GM12864 (cell line): Measurements from ENCODE around the gene NUP107.
"Not testable (repeated sequence)": the region's sequence is repeated elsewhere in the genome, so short reads cannot be mapped to it uniquely, and the experiment has no call there.

Experiments
- DNase-seq: peaks from one replicate; pipeline ENCODE4 v3.0.0-alpha.2; 2011; ENCODE audit warnings: low read depth
- H3K4me3 ChIP-seq: 2 replicates; pipeline ENCODE4 v1.5.1; 2011; ENCODE audit warnings: mild to moderate bottlenecking, low read depth, low read length, control low read depth
- CTCF ChIP-seq: IDR thresholded peaks from 2 replicates; pipeline ENCODE4 v1.5.1; 2011; ENCODE audit warnings: low read depth, mild to moderate bottlenecking, moderate library complexity, low read length, control low read depth, inconsistent platforms; ENCODE audit errors: missing control alignments

The NUP107 gene

GRCh38 chr12:68674376-68674775 is 12.4 kb upstream of the NUP107 start:
- no peak for TF ChIP-seq CTCF
- no peak for DNase-seq
- H3K4me3 ChIP-seq = no peak overlapping the region

GRCh38 chr12:68675101-68675842 is 11.5 kb upstream of the NUP107 start:
- no peak for DNase-seq
- no peak overlapping the region for H3K4me3 ChIP-seq
- TF ChIP-seq CTCF = no peak

GRCh38 chr12:68676854-68677253 is 9.9 kb upstream of the NUP107 start:
- not testable (repeated sequence) for DNase-seq, H3K4me3 ChIP-seq

GRCh38 chr12:68686262-68686594 is 550 bp upstream of the NUP107 start:
- peak overlapping the region; percentile 98 for H3K4me3 ChIP-seq
- no peak for DNase-seq
- TF ChIP-seq CTCF = no peak

GRCh38 chr12:68695454-68695853 is 8.7 kb downstream of the NUP107 start:
- H3K4me3 ChIP-seq = no peak overlapping the region
- no peak for DNase-seq
- TF ChIP-seq CTCF = no peak

- H3K4me3 ChIP-seq = no peak overlapping the region
- DNase-seq = no peak
- no peak for TF ChIP-seq CTCF
Observed at GRCh38 chr12:68699486-68699885, 12.7 kb downstream of the NUP107 start.

GRCh38 chr12:68727776-68728175 is 41.0 kb downstream of the NUP107 start:
- TF ChIP-seq CTCF = no peak
- H3K4me3 ChIP-seq = no peak overlapping the region
- no peak for DNase-seq

- H3K4me3 ChIP-seq = no peak overlapping the region
- no peak for TF ChIP-seq CTCF
- DNase-seq = no peak
Observed at GRCh38 chr12:68733661-68734071, 46.9 kb downstream of the NUP107 start.
